OCI-LY3 (cell line): ENCODE results near the gene SUCLA2.

Source experiments
- H2AFZ ChIP-seq: fragments of 200-600, 300-600 bp; shearing (Covaris generic); 2 replicates; pipeline ENCODE4 v1.6.0; 2014; ENCODE audit warnings: antibody characterized with exemption, low read depth, low read length
- H3K27ac ChIP-seq: fragments of 200-600, 300-600 bp; sonication (generic); 2 replicates; pipeline ENCODE4 v1.5.1; 2014; ENCODE audit warnings: mild to moderate bottlenecking, low read length, moderate library complexity, mixed read lengths
- H3K27me3 ChIP-seq: fragments of 200-600, 300-600 bp; sonication (generic); 2 replicates; pipeline ENCODE4 v1.6.1; 2014; ENCODE audit warnings: low read depth, low read length, mixed read lengths
- H3K36me3 ChIP-seq: fragments of 200-600, 300-600 bp; sonication (generic); replicated peaks from 2 replicates; pipeline ENCODE3; 2014; ENCODE audit warnings: low read depth, low read length, mixed read lengths
- H3K4me1 ChIP-seq: fragments of 300-600, 200-600 bp; sonication (generic); 2 replicates; pipeline ENCODE4 v1.6.1; 2014; ENCODE audit warnings: low read length, mixed read lengths
- H3K4me2 ChIP-seq: fragments of 200-600, 300-600 bp; sonication (generic); 2 replicates; pipeline ENCODE4 v1.6.1; 2014; ENCODE audit warnings: low read length, mixed read lengths
- H3K4me3 ChIP-seq: fragments of 300-600, 200-600 bp; sonication (generic); 2 replicates; pipeline ENCODE4 v1.5.1; 2014; ENCODE audit warnings: antibody characterized with exemption, mild to moderate bottlenecking, low read length, moderate library complexity
- H3K79me2 ChIP-seq: fragments of 300-600, 200-600 bp; shearing (Covaris generic); 2 replicates; pipeline ENCODE4 v1.6.1; 2014; ENCODE audit warnings: mild to moderate bottlenecking, low read length, mixed read lengths
- H3K9ac ChIP-seq: fragments of 300-600, 200-600 bp; shearing (Covaris generic); 2 replicates; pipeline ENCODE4 v1.6.0; 2014; ENCODE audit warnings: mild to moderate bottlenecking, low read length, moderate library complexity
- H3K9me3 ChIP-seq: fragments of 200-600, 300-600 bp; shearing (Covaris generic); 2 replicates; pipeline ENCODE4 v1.6.1; 2014; ENCODE audit warnings: low read length, mixed read lengths; ENCODE audit not compliant: insufficient read depth
- H4K20me1 ChIP-seq: fragments of 200-600, 300-600 bp; sonication (generic); 2 replicates; pipeline ENCODE4 v1.6.1; 2016; ENCODE audit warnings: low read length, mixed read lengths; ENCODE audit not compliant: insufficient read depth
- CTCF ChIP-seq: fragments of 200-600, 300-600 bp; sonication (generic); IDR thresholded peaks from 2 replicates; pipeline ENCODE4 v1.5.1; 2014; ENCODE audit warnings: antibody characterized with exemption, low read length, low read depth
- EZH2phosphoT487 ChIP-seq: fragments of 200-600 bp; shearing (Covaris generic); IDR thresholded peaks from 2 replicates; pipeline ENCODE4 v1.6.1; 2018; ENCODE audit warnings: antibody characterized with exemption, mixed run types, low read depth

The SUCLA2 gene

GRCh38 chr13:47991859-47992258 is 9.2 kb downstream of the SUCLA2 start:
- Histone ChIP-seq H2AFZ (no peak overlapping the region), H3K9me3 (no peaks in the 10 kb centered on the region), H3K4me3 (no peak overlapping the region), H3K27ac (no peak overlapping the region), H3K9ac (no peak overlapping the region), H3K36me3 (peaks cover 36% of the 10 kb centered on the region), H3K4me1 (no peaks in the 10 kb centered on the region), H3K79me2 (peaks cover 17% of the 10 kb centered on the region), H3K27me3 (no peaks in the 10 kb centered on the region), H3K4me2 (no peak overlapping the region), H4K20me1 (no peaks in the 10 kb centered on the region)
- TF ChIP-seq EZH2phosphoT487 (no peak), CTCF (no peak)

GRCh38 chr13:47990920-47991466 is 10.1 kb downstream of the SUCLA2 start:
- Histone ChIP-seq H3K27me3 (no peaks in the 10 kb centered on the region), H3K4me3 (no peak overlapping the region), H3K27ac (no peak overlapping the region), H3K79me2 (peaks cover 14% of the 10 kb centered on the region), H3K4me1 (no peaks in the 10 kb centered on the region), H3K9ac (no peak overlapping the region), H4K20me1 (no peaks in the 10 kb centered on the region), H3K9me3 (no peaks in the 10 kb centered on the region), H3K36me3 (peaks cover 40% of the 10 kb centered on the region), H2AFZ (no peak overlapping the region), H3K4me2 (no peak overlapping the region)
- TF ChIP-seq CTCF: no peak
- TF ChIP-seq EZH2phosphoT487: no peak

GRCh38 chr13:47990427-47990826 is 10.6 kb downstream of the SUCLA2 start:
- Histone ChIP-seq H4K20me1 (no peaks in the 10 kb centered on the region), H3K27me3 (no peaks in the 10 kb centered on the region), H2AFZ (no peak overlapping the region), H3K36me3 (peaks cover 42% of the 10 kb centered on the region), H3K4me1 (no peaks in the 10 kb centered on the region), H3K4me2 (no peak overlapping the region), H3K79me2 (peaks cover 14% of the 10 kb centered on the region), H3K9me3 (no peaks in the 10 kb centered on the region), H3K9ac (no peak overlapping the region), H3K27ac (no peak overlapping the region), H3K4me3 (no peak overlapping the region)
- no peak for TF ChIP-seq EZH2phosphoT487
- no peak for TF ChIP-seq CTCF

GRCh38 chr13:47983070-47983469 is 18.0 kb downstream of the SUCLA2 start:
- peaks cover 36% of the 10 kb centered on the region for H3K36me3 ChIP-seq
- H3K79me2 ChIP-seq: no peaks in the 10 kb centered on the region
- no peak overlapping the region for H2AFZ ChIP-seq
- TF ChIP-seq CTCF (no peak), EZH2phosphoT487 (no peak)
- peaks cover 25% of the 10 kb centered on the region for H3K4me1 ChIP-seq
- peak overlapping the region; percentile 75 for H3K27ac ChIP-seq
- H3K27me3 ChIP-seq: no peaks in the 10 kb centered on the region
- H3K4me2 ChIP-seq: peak overlapping the region; percentile 76
- peak overlapping the region; percentile 58 for H3K4me3 ChIP-seq
- no peaks in the 10 kb centered on the region for H4K20me1 ChIP-seq
- H3K9me3 ChIP-seq: no peaks in the 10 kb centered on the region
- H3K9ac ChIP-seq: 0 out of 2 replicates have a peak overlapping the region, but pooled peaks have one; percentile 9
